Measurements from ENCODE around the gene SLC3A2.

DNA sequence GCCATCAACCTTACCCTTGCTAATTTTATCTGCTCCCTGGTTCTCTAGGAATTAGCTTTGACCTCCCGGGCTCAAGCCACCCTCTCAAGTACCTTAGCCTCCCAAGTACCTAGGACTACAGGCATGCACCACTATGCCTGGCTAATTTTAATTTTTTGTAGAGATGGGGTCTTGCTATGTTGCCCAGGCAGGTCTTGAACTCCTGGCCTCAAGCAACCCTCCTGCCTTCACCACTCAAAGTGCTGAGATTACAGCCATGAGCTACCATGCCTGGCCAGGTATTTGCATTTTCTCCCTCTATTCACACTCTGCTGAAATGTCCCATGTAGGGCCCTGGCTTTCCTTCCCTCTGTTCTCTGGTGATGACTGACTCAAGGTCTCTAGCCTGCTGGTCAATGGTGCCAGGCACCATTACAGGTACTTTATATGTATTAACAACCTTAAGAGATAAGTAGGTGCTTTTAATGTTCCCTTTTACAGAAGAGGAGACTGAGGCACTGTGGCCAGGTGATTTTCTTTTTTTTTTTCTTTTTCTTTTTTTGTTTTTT lies 32.9 kb upstream of the SLC3A2 start:
- TF ChIP-seq, protein P1, sequence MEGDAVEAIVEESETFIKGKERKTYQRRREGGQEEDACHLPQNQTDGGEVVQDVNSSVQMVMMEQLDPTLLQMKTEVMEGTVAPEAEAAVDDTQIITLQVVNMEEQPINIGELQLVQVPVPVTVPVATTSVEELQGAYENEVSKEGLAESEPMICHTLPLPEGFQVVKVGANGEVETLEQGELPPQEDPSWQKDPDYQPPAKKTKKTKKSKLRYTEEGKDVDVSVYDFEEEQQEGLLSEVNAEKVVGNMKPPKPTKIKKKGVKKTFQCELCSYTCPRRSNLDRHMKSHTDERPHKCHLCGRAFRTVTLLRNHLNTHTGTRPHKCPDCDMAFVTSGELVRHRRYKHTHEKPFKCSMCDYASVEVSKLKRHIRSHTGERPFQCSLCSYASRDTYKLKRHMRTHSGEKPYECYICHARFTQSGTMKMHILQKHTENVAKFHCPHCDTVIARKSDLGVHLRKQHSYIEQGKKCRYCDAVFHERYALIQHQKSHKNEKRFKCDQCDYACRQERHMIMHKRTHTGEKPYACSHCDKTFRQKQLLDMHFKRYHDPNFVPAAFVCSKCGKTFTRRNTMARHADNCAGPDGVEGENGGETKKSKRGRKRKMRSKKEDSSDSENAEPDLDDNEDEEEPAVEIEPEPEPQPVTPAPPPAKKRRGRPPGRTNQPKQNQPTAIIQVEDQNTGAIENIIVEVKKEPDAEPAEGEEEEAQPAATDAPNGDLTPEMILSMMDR (IDR thresholded peaks at IDR 0.05) = no peak
- TF ChIP-seq POLR2A (IDR thresholded peaks at IDR 0.05) = no peak

Data from uterus (tissue), 2 donors.